D721Med (cell line): Measurements from ENCODE around the gene HAUS5.

ENCODE experiments used
- DNase-seq: peaks from one replicate; pipeline ENCODE4 v3.0.0; 2011; ENCODE audit warnings: low spot score; ENCODE audit not compliant: insufficient read length
- FAIRE-seq: peaks from 2 replicates; lab custom pipeline; 2011; peaks lifted over from hg19 to GRCh38; lab: Jason Lieb, UNC
- TF ChIP-seq, protein P1 (sequence below): IDR thresholded peaks from 2 replicates; pipeline ENCODE4 v1.5.1; 2012; ENCODE audit warnings: mild to moderate bottlenecking, control low read depth; ENCODE audit not compliant: insufficient read depth; ENCODE audit errors: missing control alignments

HAUS5 gene

GRCh38 chr19:35571406-35571965 lies 41.0 kb upstream of the HAUS5 start:
- FAIRE-seq (no peak), DNase-seq (no peak)

DNA sequence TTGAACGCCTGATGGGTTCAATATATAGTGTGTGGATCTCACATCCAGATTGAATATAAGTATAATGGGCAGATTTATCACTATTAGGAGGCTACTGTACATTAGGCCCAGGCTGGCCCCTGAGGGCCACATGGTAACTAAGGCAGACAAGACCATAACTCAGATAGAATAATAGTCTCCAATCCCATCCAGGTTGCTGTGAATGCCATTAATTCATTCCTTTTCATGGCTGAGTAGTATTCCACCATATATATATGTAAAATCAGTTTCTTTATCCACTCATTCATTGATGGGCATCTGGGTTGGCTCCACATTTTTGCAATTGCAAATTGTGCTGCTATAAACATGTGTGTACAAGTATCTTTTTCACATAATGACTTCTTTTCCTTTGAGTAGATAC lies 34.6 kb upstream of the HAUS5 start:
- TF ChIP-seq, protein P1, sequence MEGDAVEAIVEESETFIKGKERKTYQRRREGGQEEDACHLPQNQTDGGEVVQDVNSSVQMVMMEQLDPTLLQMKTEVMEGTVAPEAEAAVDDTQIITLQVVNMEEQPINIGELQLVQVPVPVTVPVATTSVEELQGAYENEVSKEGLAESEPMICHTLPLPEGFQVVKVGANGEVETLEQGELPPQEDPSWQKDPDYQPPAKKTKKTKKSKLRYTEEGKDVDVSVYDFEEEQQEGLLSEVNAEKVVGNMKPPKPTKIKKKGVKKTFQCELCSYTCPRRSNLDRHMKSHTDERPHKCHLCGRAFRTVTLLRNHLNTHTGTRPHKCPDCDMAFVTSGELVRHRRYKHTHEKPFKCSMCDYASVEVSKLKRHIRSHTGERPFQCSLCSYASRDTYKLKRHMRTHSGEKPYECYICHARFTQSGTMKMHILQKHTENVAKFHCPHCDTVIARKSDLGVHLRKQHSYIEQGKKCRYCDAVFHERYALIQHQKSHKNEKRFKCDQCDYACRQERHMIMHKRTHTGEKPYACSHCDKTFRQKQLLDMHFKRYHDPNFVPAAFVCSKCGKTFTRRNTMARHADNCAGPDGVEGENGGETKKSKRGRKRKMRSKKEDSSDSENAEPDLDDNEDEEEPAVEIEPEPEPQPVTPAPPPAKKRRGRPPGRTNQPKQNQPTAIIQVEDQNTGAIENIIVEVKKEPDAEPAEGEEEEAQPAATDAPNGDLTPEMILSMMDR: no peak
- FAIRE-seq (no peak), DNase-seq (no peak)

More at GRCh38 chr19:35571406-35571965, 41.0 kb upstream of the HAUS5 start:
- TF ChIP-seq, protein P1: no peak

DNA sequence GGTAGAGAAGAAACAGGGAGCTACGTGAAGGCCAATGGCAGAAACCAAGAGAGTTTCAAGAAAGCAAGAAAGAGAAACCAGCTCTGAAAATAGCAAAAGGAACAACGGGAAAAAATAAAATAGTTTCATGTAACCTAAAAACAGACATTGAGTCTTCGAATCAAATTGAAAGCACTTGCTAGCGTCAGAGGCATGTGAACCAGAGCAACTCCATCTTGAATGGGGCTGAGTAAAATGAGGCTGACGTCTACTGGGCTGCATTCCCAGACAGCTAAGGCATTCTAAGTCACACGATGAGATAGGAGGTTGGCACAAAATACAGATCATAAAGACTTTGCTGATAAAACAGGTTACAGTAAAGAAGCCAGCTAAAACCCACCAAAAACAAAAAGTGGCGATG lies 33.8 kb upstream of the HAUS5 start:
- TF ChIP-seq, protein P1: no peak
- no peak for FAIRE-seq
- no peak for DNase-seq

DNA sequence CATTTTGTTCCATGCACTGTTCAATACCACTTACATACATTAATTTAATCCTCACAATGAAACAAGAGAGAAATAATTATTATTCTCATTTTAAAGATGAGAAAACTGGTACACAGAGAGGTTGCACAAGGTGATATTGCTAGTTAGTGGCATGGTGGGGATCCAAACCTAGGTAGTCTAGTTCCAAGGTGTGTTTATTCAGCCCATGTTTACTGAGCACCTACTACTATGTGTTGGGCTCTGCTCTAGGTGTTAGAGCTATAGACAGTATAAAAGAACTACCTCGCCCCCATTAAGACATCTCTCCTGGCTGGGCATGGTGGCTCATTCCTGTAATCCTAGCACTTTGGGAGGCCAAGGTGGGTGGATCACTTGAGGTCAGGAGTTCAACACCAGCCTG lies 29.8 kb upstream of the HAUS5 start:
- FAIRE-seq (no peak), DNase-seq (no peak)
- TF ChIP-seq, protein P1: no peak

GRCh38 chr19:35585848-35586247 lies 26.7 kb upstream of the HAUS5 start, which contains the start of gene PMIS2:
Gene PMIS2 (plus strand): TSS chr19:35586173. CDS start chr19:35586260, 87 bp downstream.
- TF ChIP-seq, protein P1: no peak
- DNase-seq (no peak), FAIRE-seq (no peak)

DNA sequence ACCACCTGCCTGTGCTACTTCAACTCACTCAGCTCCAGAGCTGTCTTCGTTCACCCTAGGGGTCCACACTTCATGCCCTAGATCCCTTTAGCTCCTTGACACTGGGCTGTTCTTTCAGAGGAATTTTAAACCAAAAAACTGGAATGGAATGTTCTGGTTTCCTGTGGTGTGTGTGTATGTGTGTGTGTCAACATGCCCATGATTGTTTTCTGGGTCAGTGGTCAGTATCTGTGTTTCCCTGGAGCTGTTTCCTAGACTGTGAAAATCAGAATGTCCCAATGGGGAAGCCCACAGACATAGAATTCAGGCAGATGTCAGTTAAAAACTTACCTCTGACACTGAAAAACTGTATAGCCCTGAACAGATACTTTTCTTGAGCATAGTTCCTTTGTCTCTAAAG lies 25.2 kb upstream of the HAUS5 start:
- TF ChIP-seq, protein P1: no peak
- FAIRE-seq: no peak
- DNase-seq: no peak

DNA sequence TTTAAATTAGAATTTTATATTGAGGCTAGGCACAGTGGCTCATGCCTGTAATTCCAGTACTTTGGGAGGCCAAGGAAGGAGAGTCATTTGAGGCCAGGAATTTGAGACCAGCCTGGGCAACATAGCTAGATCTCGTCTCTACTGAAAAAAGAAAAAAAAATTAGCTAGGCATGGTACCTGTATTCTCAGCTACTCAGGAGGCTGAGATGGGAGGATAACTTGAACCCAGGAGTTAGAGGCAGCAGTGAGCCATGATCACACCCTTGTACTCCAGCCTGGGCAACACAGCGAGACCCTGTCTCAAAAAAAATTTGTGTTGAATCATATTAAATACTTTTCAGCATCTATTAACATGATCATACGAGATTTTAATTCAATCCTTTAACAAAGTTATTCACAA lies 21.7 kb upstream of the HAUS5 start:
- TF ChIP-seq, protein P1: no peak
- FAIRE-seq: no peak
- no peak for DNase-seq
